GM12875 (cell line): ENCODE data around the gene NPS.

Experiments
- H3K4me3 ChIP-seq: one replicate; pipeline ENCODE4 v1.5.1; 2011; ENCODE audit warnings: low read depth, low read length, control low read depth
- CTCF ChIP-seq: IDR thresholded peaks from 2 replicates; pipeline ENCODE4 v1.5.1; 2011; ENCODE audit warnings: low read depth, mild to moderate bottlenecking, control low read depth, inconsistent platforms, low read length, moderate library complexity, borderline replicate concordance; ENCODE audit not compliant: insufficient read depth

The NPS gene

DNA sequence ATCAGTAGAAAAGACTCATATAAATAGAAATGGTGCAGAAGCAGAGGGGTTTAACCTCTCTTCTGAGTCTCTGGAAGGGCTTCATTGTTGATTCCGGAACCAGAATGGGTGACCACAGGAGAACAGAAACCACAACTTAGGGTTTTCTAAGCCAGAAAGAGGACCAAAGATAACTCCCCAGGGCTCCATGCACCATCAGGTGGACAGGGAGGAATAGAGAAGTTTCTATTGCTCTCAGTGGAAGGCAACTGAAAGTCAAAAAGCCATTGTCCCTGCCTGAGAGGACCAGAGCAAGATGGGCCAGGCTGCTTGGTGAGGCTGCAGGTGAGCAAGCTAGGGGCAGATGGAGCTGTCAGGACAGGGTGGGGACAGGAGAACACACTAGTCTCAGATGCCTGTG is 14.6 kb upstream of the NPS start:
- no peak overlapping the region for H3K4me3 ChIP-seq
- TF ChIP-seq CTCF: no peak

- H3K4me3 ChIP-seq: no peak overlapping the region
- no peak for TF ChIP-seq CTCF
These were observed 13.2 kb upstream of the NPS start for GRCh38 chr10:127535802-127536515.

DNA sequence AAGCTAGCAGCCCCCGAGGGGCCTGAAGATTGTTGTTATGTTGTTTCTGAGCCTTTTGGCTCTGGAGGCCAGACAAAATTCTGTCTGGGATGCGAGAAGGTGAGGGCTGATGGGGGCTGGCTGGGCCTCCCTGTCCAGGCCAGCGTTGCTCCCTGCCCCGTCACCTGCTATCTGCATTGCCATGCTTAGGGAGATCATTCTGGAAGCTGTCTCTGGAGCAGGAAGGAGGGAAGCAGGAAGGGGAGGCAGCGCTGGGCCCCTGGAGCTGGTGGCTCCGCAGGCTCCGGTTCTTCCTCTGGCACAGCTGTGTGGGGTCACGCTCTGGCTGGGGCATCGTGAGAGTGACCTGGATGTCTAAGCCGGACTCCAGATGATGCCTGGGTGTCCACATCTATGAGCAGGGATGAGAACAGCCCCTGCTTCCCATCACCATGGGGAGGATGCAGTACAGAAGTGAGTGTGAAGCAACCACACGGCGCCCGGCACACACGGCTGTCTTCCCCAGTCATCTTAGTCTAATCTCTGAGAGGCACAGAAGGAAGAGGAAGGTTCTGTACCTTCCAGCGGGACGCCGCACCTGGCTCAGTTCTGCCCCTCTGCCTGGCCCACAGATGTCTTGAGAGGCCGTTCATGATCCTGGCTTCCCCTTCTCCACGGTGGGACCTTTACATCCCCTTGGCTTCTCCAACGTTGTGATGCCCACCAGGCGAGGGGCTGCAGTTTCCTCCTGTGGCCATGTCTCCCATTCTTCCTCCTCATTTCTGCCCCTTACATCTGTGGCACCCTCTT is 11.9 kb upstream of the NPS start:
- no peak for TF ChIP-seq CTCF
- H3K4me3 ChIP-seq: no peak overlapping the region

DNA sequence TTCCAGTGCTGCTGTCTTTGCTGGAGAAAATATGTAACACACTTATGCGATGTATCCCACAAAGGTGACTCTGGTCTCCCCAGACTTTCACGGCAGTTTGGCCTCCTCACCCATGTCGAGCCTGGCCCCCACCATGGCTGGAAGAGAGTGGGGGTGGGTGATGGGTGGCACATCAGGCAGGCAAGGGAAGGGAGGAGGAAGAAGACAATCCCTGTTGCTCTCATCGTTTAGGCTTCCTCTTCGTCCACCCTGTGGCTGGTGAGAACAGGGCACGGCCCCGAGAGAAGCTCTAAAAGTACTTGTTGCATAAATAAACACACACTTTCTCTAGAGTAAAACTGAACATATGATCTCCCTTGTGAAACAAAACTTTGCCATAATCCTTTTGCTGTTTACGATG is 11.2 kb upstream of the NPS start:
- H3K4me3 ChIP-seq: no peak overlapping the region
- TF ChIP-seq CTCF: no peak

- no peak for TF ChIP-seq CTCF
- no peak overlapping the region for H3K4me3 ChIP-seq
These were observed 1.1 kb upstream of the NPS start for GRCh38 chr10:127548022-127548421.

GRCh38 chr10:127550861-127551260 is 1.8 kb downstream of the NPS start:
- no peak overlapping the region for H3K4me3 ChIP-seq
- TF ChIP-seq CTCF: no peak

- no peak overlapping the region for H3K4me3 ChIP-seq
- TF ChIP-seq CTCF: no peak
These were observed 3.3 kb downstream of the NPS start for GRCh38 chr10:127552446-127552845.
